Islet of Langerhans (tissue), 1 donor: ENCODE data around the gene CDK2AP2.
"Not testable (repeated sequence)": the region's sequence is repeated elsewhere in the genome, so short reads cannot be mapped to it uniquely, and the experiment has no call there.

ENCODE experiments used
- FAIRE-seq: peaks from one replicate; lab custom pipeline; 2011; peaks lifted over from hg19 to GRCh38; lab: Jason Lieb, UNC

Gene CDK2AP2

GRCh38 chr11:67465530-67465929 lies 42.4 kb downstream of the CDK2AP2 start:
- not testable (repeated sequence) for FAIRE-seq

GRCh38 chr11:67465189-67465510 lies 42.8 kb downstream of the CDK2AP2 start:
- FAIRE-seq: no peak

- FAIRE-seq: no peak
Observed at GRCh38 chr11:67464411-67465188, 43.4 kb downstream of the CDK2AP2 start.

GRCh38 chr11:67463680-67464410 lies 44.1 kb downstream of the CDK2AP2 start:
- no peak for FAIRE-seq

- FAIRE-seq: no peak
Observed at GRCh38 chr11:67463186-67463585, 44.8 kb downstream of the CDK2AP2 start.

GRCh38 chr11:67458266-67458665 lies 49.7 kb downstream of the CDK2AP2 start:
- FAIRE-seq: no peak

- no peak for FAIRE-seq
Observed at GRCh38 chr11:67457453-67457852, 50.5 kb downstream of the CDK2AP2 start.
